Tibial nerve (tissue), 4 donors: Measurements from ENCODE around the gene PLCXD3. TPM values are rescaled to one million over a fixed set of nuclear protein-coding genes. Genes with fewer than 3 reads are reported as not detected.
A peak's percentile ranks its signal among the peaks of the same experiment; 100 is the strongest.

ENCODE experiments used
- DNase-seq, 2 donors: peaks; one replicate each; pipeline ENCODE4 v3.0.0-alpha.2; 2019; ENCODE audit warnings: low spot score in 2 of 2
- H3K27ac ChIP-seq, 4 donors: fragments of 200-600 bp; sonication (generic) in 3 of 4; one replicate each; pipeline ENCODE4 v1.5.1; 2017 to 2019; ENCODE audit warnings: mild to moderate bottlenecking in 1 of 4
- H3K27me3 ChIP-seq, 2 donors: fragments of 200-600 bp; sonication (generic) in 1 of 2; one replicate each; pipeline versions ENCODE4 v1.5.1 to v1.6.0; 2017 to 2019
- H3K36me3 ChIP-seq, 3 donors: fragments of 200-600 bp; sonication (generic); one replicate each; pipeline ENCODE4 v1.5.1; 2018 to 2019
- H3K4me1 ChIP-seq, 4 donors: fragments of 200-600 bp; sonication (generic) in 3 of 4; one replicate each; pipeline ENCODE4 v1.5.1; 2017 to 2019
- H3K4me3 ChIP-seq, 4 donors: fragments of 200-600 bp; sonication (generic) in 3 of 4; one replicate each; pipeline ENCODE4 v1.5.1; 2017 to 2019; ENCODE audit warnings: mild to moderate bottlenecking in 1 of 4, moderate library complexity in 1 of 4
- H3K9me3 ChIP-seq, 4 donors: fragments of 200-600 bp; sonication (generic) in 3 of 4; one replicate each; pipeline ENCODE4 v1.5.1; 2017 to 2019
- EP300 ChIP-seq, 2 donors: sonication (generic); formaldehyde crosslinking; IDR thresholded peaks; one replicate each; pipeline ENCODE4 v1.6.1; 2017; ENCODE audit warnings: antibody characterized with exemption in 2 of 2, mild to moderate bottlenecking in 1 of 2
- POLR2A ChIP-seq, 2 donors: fragments of 450-650 bp; IDR thresholded peaks; one replicate each; pipeline ENCODE4 v1.6.1; 2017; ENCODE audit warnings: antibody characterized with exemption in 2 of 2, mild to moderate bottlenecking in 2 of 2, moderate library complexity in 2 of 2
- WGBS, 2 donors: methylation state at CpG; one replicate each; pipeline ENCODE4 v1.1.5; 2018; 5-methylcytosine and 5-hydroxymethylcytosine counted together
- total RNA-seq, 4 donors: library from RNA; depleted of rRNA; stranded (reverse); fragments of >200 nt; gene quantifications; one replicate each; pipeline ENCODE4 v1.1.0, GENCODE V29; 2016
- TF ChIP-seq, protein P1 (sequence below), 5 experiments: fragments of 200-600 bp in 3 of 5; fragments of 450-650 bp in 2 of 5; sonication (generic) in 3 of 5; IDR thresholded peaks; one replicate each; pipeline ENCODE4 v1.5.1; 2016 to 2019; ENCODE audit warnings: antibody characterized with exemption in 5 of 5, mild to moderate bottlenecking in 3 of 5, moderate library complexity in 2 of 5

Gene PLCXD3, protein sequence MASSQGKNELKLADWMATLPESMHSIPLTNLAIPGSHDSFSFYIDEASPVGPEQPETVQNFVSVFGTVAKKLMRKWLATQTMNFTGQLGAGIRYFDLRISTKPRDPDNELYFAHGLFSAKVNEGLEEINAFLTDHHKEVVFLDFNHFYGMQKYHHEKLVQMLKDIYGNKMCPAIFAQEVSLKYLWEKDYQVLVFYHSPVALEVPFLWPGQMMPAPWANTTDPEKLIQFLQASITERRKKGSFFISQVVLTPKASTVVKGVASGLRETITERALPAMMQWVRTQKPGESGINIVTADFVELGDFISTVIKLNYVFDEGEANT
- 1 to 10 TPM; 2.1 to 7.9 (median 7.0) TPM for total RNA-seq

DNA sequence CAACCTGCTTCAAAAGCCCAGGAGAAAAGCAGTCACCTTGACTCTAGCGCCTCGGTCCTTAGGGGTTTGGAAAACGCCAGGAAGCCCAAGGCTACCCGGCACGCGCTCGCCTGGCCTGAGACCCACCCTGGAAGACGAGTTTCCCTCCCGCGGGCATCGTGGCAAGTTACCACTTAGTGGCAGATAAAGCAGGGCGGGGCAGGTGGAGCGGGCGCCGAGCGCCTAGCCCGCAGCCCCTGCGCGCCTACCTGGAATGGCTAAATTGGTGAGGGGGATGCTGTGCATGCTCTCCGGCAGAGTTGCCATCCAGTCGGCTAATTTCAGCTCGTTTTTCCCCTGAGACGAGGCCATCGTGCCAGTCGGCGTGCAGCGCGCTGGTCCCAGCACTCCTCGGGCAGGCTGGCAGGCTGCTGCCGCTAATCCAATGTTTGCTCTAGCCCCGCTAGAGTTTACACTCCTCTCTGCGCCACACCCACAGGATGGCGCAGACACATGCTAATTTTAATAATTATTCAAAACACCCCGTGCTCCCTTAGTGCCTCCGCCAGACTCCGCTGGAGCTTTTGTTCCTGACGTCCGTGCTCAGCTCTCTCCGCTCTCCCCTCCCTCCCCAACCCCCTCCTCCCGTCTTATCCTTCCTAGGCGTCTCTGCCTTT is at the start of gene PLCXD3:
Gene PLCXD3, minus strand, starts transcription at position 426 of the 656 bp plus-strand sequence. Its CDS starts 75 bp downstream, at position 351.
- H3K36me3 ChIP-seq = no peaks in the 10 kb centered on the region
- peak within 1 kb of the TSS; percentile 20 to 53 (median 32) for H3K4me3 ChIP-seq
- TF ChIP-seq, protein P1, sequence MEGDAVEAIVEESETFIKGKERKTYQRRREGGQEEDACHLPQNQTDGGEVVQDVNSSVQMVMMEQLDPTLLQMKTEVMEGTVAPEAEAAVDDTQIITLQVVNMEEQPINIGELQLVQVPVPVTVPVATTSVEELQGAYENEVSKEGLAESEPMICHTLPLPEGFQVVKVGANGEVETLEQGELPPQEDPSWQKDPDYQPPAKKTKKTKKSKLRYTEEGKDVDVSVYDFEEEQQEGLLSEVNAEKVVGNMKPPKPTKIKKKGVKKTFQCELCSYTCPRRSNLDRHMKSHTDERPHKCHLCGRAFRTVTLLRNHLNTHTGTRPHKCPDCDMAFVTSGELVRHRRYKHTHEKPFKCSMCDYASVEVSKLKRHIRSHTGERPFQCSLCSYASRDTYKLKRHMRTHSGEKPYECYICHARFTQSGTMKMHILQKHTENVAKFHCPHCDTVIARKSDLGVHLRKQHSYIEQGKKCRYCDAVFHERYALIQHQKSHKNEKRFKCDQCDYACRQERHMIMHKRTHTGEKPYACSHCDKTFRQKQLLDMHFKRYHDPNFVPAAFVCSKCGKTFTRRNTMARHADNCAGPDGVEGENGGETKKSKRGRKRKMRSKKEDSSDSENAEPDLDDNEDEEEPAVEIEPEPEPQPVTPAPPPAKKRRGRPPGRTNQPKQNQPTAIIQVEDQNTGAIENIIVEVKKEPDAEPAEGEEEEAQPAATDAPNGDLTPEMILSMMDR (IDR thresholded peaks at IDR 0.05) = no peak
- TF ChIP-seq EP300 (IDR thresholded peaks at IDR 0.05) = peak in 1 of 2 donors; percentile 9
- no peaks in the 10 kb centered on the region for H3K9me3 ChIP-seq
- no peak for DNase-seq
- no peak within 1 kb of the TSS for H3K27ac ChIP-seq
- peaks cover 0 to 31% of the 10 kb centered on the region in 2 donors for H3K27me3 ChIP-seq
- peaks cover 0 to 18% (median 2%) of the 10 kb centered on the region in 4 donors for H3K4me1 ChIP-seq
- WGBS, 2 donors = 1 to 3% methylated on average over 26 to 41 of the region's 41 CpGs

DNA sequence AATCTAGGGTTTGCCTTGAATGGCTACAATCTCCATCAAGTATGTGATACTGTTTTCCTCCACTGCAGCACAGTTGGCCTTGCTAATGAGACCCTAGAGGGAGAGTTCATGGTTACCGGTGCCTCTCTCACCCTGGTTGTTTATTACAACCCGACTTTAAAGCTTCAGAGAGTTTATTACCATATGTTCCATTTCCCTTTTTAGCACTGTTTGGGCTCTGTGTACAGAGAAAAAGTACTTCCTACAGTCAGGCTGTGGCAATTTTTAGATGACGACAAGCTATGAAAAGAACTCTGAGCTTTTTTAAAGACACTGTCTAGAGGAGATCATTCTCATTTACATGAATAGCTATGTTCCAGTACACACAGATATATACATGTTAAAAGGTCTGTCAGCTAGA is 48.8 kb upstream of the PLCXD3 start:
- DNase-seq = no peak
- Histone ChIP-seq H3K27ac (no peak overlapping the region), H3K9me3 (no peaks in the 10 kb centered on the region), H3K27me3 (no peaks in the 10 kb centered on the region), H3K4me3 (no peak overlapping the region), H3K4me1 (no peaks in the 10 kb centered on the region), H3K36me3 (no peaks in the 10 kb centered on the region)
- WGBS, 2 donors = 24 to 36% methylated on average over 3 of the region's 3 CpGs
- TF ChIP-seq POLR2A (IDR thresholded peaks at IDR 0.05) (no peak), EP300 (IDR thresholded peaks at IDR 0.05) (no peak)
- TF ChIP-seq, protein P1 (IDR thresholded peaks at IDR 0.05) = no peak

DNA sequence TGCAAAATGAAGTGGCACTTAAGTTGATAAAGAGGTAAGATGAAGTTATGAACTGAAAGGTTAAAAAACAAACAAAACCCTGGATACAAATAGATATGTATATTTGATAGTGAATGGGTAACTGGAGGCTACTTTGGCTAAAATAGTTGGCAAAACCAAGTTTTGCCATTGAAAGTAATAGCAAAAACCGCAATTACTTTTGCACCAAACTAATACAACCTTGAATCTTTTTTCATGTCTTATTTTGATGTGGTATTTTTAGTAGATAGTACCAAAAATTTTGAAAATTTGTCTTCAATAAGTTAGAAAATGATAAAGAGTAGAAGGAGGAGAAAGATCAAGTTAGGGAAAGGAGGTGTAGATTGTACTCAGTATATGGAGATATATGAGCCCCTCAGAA is 47.9 kb upstream of the PLCXD3 start:
- H3K27ac ChIP-seq = no peak overlapping the region
- H3K36me3 ChIP-seq = no peaks in the 10 kb centered on the region
- H3K9me3 ChIP-seq = no peaks in the 10 kb centered on the region
- H3K4me1 ChIP-seq = no peaks in the 10 kb centered on the region
- TF ChIP-seq, protein P1 (IDR thresholded peaks at IDR 0.05) = no peak
- TF ChIP-seq EP300 (IDR thresholded peaks at IDR 0.05) (no peak), POLR2A (IDR thresholded peaks at IDR 0.05) (no peak)
- 87 to 89% methylated on average over 1 of the region's 1 CpG for WGBS, 2 donors
- no peak for DNase-seq
- H3K4me3 ChIP-seq = no peak overlapping the region
- H3K27me3 ChIP-seq = no peaks in the 10 kb centered on the region

DNA sequence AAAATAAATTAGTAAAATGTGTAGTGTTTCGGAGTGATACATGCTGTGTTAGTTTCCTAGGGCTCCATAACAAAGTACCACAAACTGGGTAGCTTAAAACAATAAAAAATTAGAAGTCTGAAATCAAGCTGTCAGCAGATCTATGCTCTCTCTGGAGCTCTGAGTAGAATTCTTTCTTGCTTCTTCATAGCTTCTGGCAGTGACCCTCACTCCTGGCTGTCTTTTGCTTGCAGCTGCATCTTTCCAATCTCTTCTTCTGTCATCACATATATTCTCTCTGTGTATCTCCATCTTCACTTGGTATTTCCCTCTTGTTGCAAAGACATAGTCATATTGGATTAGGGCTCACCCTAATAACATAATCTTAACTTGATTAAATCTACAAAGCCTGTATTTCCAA is 37.6 kb upstream of the PLCXD3 start:
- no peaks in the 10 kb centered on the region for H3K27me3 ChIP-seq
- DNase-seq = no peak
- no peak overlapping the region for H3K4me3 ChIP-seq
- H3K36me3 ChIP-seq = no peaks in the 10 kb centered on the region
- H3K9me3 ChIP-seq = peaks cover 0 to 11% (median 0%) of the 10 kb centered on the region in 4 donors
- no peak overlapping the region for H3K27ac ChIP-seq
- no peak for TF ChIP-seq POLR2A (IDR thresholded peaks at IDR 0.05)
- TF ChIP-seq EP300 (IDR thresholded peaks at IDR 0.05) = no peak
- TF ChIP-seq, protein P1 (IDR thresholded peaks at IDR 0.05) = no peak
- 68 to 84% methylated on average over 1 of the region's 1 CpG for WGBS, 2 donors
- no peaks in the 10 kb centered on the region for H3K4me1 ChIP-seq

DNA sequence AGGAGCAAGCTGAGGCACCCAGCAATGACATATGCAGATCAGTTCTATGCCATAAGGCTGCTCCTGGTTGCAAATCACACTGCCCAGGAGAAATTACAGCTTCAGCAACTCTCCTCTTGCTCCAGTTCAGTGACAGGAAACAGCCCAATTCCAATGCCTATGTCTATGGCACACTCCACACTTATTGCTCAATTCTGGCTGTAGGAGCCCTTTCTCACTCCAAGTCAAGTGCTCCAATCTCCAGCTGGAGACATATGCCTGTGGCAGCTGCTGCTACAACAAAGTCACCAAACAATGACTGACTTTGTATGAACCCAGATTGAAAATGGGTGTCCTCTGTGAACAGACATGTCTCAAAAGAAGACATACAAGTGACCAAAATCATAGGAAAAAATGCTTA is 31.8 kb upstream of the PLCXD3 start:
- no peaks in the 10 kb centered on the region for H3K36me3 ChIP-seq
- no peak for DNase-seq
- H3K4me3 ChIP-seq = no peak overlapping the region
- no peaks in the 10 kb centered on the region for H3K27me3 ChIP-seq
- TF ChIP-seq POLR2A (IDR thresholded peaks at IDR 0.05) = no peak
- no peak for TF ChIP-seq EP300 (IDR thresholded peaks at IDR 0.05)
- TF ChIP-seq, protein P1 (IDR thresholded peaks at IDR 0.05) = no peak
- H3K27ac ChIP-seq = no peak overlapping the region
- H3K9me3 ChIP-seq = peaks cover 0 to 27% (median 2%) of the 10 kb centered on the region in 4 donors
- no peaks in the 10 kb centered on the region for H3K4me1 ChIP-seq
